HG02938 (cell line): ENCODE data around the gene BLNK.

ENCODE experiments used
- ATAC-seq: cut with Tn5 transposase; IDR thresholded peaks from one replicate; pipeline ENCODE4 v1.9.1; 2021; ENCODE audit warnings: mild to moderate bottlenecking, moderate library complexity; ENCODE audit not compliant: unreplicated experiment

BLNK gene

GRCh38 chr10:96264938-96265337, 6.4 kb downstream of the BLNK start:
- no peak for ATAC-seq

GRCh38 chr10:96263669-96264068, 7.7 kb downstream of the BLNK start:
- ATAC-seq, result no peak

- ATAC-seq, result no peak
Measured at GRCh38 chr10:96263176-96263575, 8.2 kb downstream of the BLNK start.

- no peak for ATAC-seq
Measured at GRCh38 chr10:96261930-96262329, 9.4 kb downstream of the BLNK start.

- no peak for ATAC-seq
Measured at GRCh38 chr10:96261132-96261531, 10.2 kb downstream of the BLNK start.

GRCh38 chr10:96260014-96260413, 11.4 kb downstream of the BLNK start:
- no peak for ATAC-seq

GRCh38 chr10:96259150-96259549, 12.2 kb downstream of the BLNK start:
- ATAC-seq, result no peak

GRCh38 chr10:96257944-96258343, 13.4 kb downstream of the BLNK start:
- no peak for ATAC-seq

GRCh38 chr10:96255549-96256333, 15.6 kb downstream of the BLNK start:
- ATAC-seq, result no peak

GRCh38 chr10:96254976-96255375, 16.4 kb downstream of the BLNK start:
- ATAC-seq, result no peak

- no peak for ATAC-seq
Measured at GRCh38 chr10:96252730-96253129, 18.6 kb downstream of the BLNK start.

GRCh38 chr10:96250349-96250748, 21.0 kb downstream of the BLNK start:
- no peak for ATAC-seq

GRCh38 chr10:96249264-96249663, 22.1 kb downstream of the BLNK start:
- no peak for ATAC-seq

- peak; percentile 99 for ATAC-seq
Measured at GRCh38 chr10:96244354-96244753, 27.0 kb downstream of the BLNK start.

- ATAC-seq, result no peak
Measured at GRCh38 chr10:96243296-96243695, 28.1 kb downstream of the BLNK start.

- ATAC-seq, result no peak
Measured at GRCh38 chr10:96242822-96243221, 28.5 kb downstream of the BLNK start.

- ATAC-seq, result no peak
Measured at GRCh38 chr10:96238646-96239623, 32.4 kb downstream of the BLNK start.

- ATAC-seq, result no peak
Measured at GRCh38 chr10:96236876-96237275, 34.5 kb downstream of the BLNK start.

- ATAC-seq, result no peak
Measured at GRCh38 chr10:96236090-96236478, 35.3 kb downstream of the BLNK start.

- no peak for ATAC-seq
Measured at GRCh38 chr10:96235326-96236089, 35.9 kb downstream of the BLNK start.

- ATAC-seq, result no peak
Measured at GRCh38 chr10:96233959-96234358, 37.4 kb downstream of the BLNK start.
